A549 (cell line): ENCODE data around the gene UQCR11. TPM values are rescaled to one million over a fixed set of nuclear protein-coding genes. Genes with fewer than 3 reads are reported as not detected.

Experiments
- ATAC-seq, 2 experiments: fragments of 200-7000 bp in 1 of 2; fragments of >200 bp in 1 of 2; cut with Nextera tagmentation in 1 of 2; cut with Tn5 transposase in 1 of 2; 3 replicates each; pipeline versions ENCODE4 v1.8.0 to v1.9.1; 2018 to 2020; ENCODE audit warnings: mild to moderate bottlenecking in 1 of 2, moderate library complexity in 1 of 2
- CTCF ChIA-PET: fragments of 300-600 bp; sonication (Branson Sonifier 250); formaldehyde crosslinking; extraction: SDS; loops from one replicate; lab custom pipeline; 2021; ENCODE audit warnings: antibody characterized with exemption, inconsistent platforms; lab: Yijun Ruan, JAX
- POLR2A ChIA-PET: fragments of 350-600 bp; formaldehyde crosslinking; extraction: SDS; loops from one replicate; lab custom pipeline; 2021; ENCODE audit warnings: antibody characterized with exemption, inconsistent platforms; lab: Yijun Ruan, JAX
- DNase-seq, 2 experiments: peaks; one replicate each; pipeline versions ENCODE4 v3.0.0 to v3.0.0-alpha.2; 2011 to 2016; ENCODE audit warnings: low read depth in 1 of 2, low spot score in 1 of 2
- FAIRE-seq: peaks from 2 replicates; lab custom pipeline; 2011; peaks lifted over from hg19 to GRCh38; lab: Jason Lieb, UNC
- H3K27ac ChIP-seq, 2 experiments: fragments of >200 bp; sonication (Bioruptor Twin); formaldehyde crosslinking; 3 replicates each; pipeline ENCODE4 v1.5.1; 2016 to 2017
- H3K4me1 ChIP-seq: fragments of >200 bp; sonication (Bioruptor Twin); formaldehyde crosslinking; 3 replicates; pipeline ENCODE4 v1.6.1; 2016
- H3K4me2 ChIP-seq: fragments of >200 bp; sonication (Bioruptor Twin); formaldehyde crosslinking; 3 replicates; pipeline ENCODE4 v1.6.1; 2016
- H3K4me3 ChIP-seq: fragments of >200 bp; sonication (Bioruptor Twin); formaldehyde crosslinking; 3 replicates; pipeline ENCODE4 v1.5.1; 2016
- H3K9me3 ChIP-seq: fragments of >200 bp; sonication (Bioruptor Twin); formaldehyde crosslinking; 3 replicates; pipeline ENCODE4 v1.6.1; 2016
- CBX2 ChIP-seq: fragments of 200-600 bp; sonication (generic); IDR thresholded peaks from 2 replicates; pipeline ENCODE4 v1.6.1; 2016; ENCODE audit warnings: low read depth, mild to moderate bottlenecking, borderline replicate concordance
- CBX8 ChIP-seq: fragments of 200-600 bp; sonication (generic); IDR thresholded peaks from 2 replicates; pipeline ENCODE4 v1.6.1; 2016
- CEBPB ChIP-seq, 2 experiments: fragments of >200 bp in 1 of 2; sonication (Bioruptor Twin) in 1 of 2; formaldehyde crosslinking in 1 of 2; IDR thresholded peaks; 2 replicates each; pipeline ENCODE4 v1.6.1; 2012 to 2016
- CHD2 ChIP-seq: fragments of 150-350 bp; IDR thresholded peaks from 2 replicates; pipeline ENCODE4 v1.6.1; 2014; ENCODE audit warnings: low read length; ENCODE audit not compliant: partially characterized antibody
- CHD4 ChIP-seq: fragments of 200-600 bp; sonication (generic); IDR thresholded peaks from 2 replicates; pipeline ENCODE4 v1.6.1; 2016; ENCODE audit warnings: antibody characterized with exemption, mild to moderate bottlenecking, borderline replicate concordance
- EHF ChIP-seq: fragments of 250-450 bp; sonication (Bioruptor Pico); IDR thresholded peaks from 2 replicates; pipeline ENCODE4 v1.5.0; 2020; ENCODE audit warnings: mild to moderate bottlenecking
- EHMT2 ChIP-seq: fragments of 200-600 bp; sonication (generic); IDR thresholded peaks from 2 replicates; pipeline ENCODE4 v1.6.1; 2016; ENCODE audit warnings: antibody characterized with exemption, low read depth, mild to moderate bottlenecking, moderate library complexity
- FOXS1 ChIP-seq: fragments of 250-450 bp; sonication (Bioruptor Pico); IDR thresholded peaks from 2 replicates; pipeline ENCODE4 v1.5.0; 2020; ENCODE audit warnings: mild to moderate bottlenecking, moderate library complexity
- GATA3 ChIP-seq: IDR thresholded peaks from 2 replicates; pipeline ENCODE4 v1.6.1; 2012; ENCODE audit warnings: borderline replicate concordance
- HDAC2 ChIP-seq: fragments of 200-600 bp; sonication (generic); IDR thresholded peaks from 2 replicates; pipeline ENCODE4 v1.6.1; 2016
- HOXB13 ChIP-seq: fragments of 250-450 bp; sonication (Bioruptor Pico); IDR thresholded peaks from 2 replicates; pipeline ENCODE4 v1.5.0; 2020; ENCODE audit warnings: low read depth, mild to moderate bottlenecking, moderate library complexity
- JUN ChIP-seq, 2 experiments: fragments of >200 bp; sonication (Bioruptor Twin); formaldehyde crosslinking; IDR thresholded peaks; 2 replicates in 1 of 2; 3 replicates in 1 of 2; pipeline ENCODE4 v1.6.1; 2016 to 2017
- JUNB ChIP-seq: fragments of >200 bp; sonication (Bioruptor Twin); formaldehyde crosslinking; IDR thresholded peaks from 2 replicates; pipeline ENCODE4 v1.6.1; 2016
- KDM1A ChIP-seq: fragments of 200-600 bp; sonication (generic); IDR thresholded peaks from 2 replicates; pipeline ENCODE4 v1.6.1; 2016; ENCODE audit warnings: low read depth, mild to moderate bottlenecking
- MAFK ChIP-seq: fragments of 450-650 bp; IDR thresholded peaks from 2 replicates; pipeline ENCODE4 v1.6.1; 2014; ENCODE audit not compliant: partially characterized antibody
- MAZ ChIP-seq: fragments of 150-350 bp; IDR thresholded peaks from 2 replicates; pipeline ENCODE4 v1.6.1; 2014; ENCODE audit warnings: antibody characterized with exemption, low read depth, low read length, borderline replicate concordance
- MYC ChIP-seq: IDR thresholded peaks from 2 replicates; pipeline ENCODE4 v1.6.1; 2012; ENCODE audit warnings: mild to moderate bottlenecking, inconsistent platforms, low read length, improper control_type of control experiment, borderline replicate concordance
- POLR2AphosphoS2 ChIP-seq: conservative IDR thresholded peaks from 2 replicates; pipeline ENCODE4 v1.6.1; 2012; ENCODE audit warnings: low read length, improper control_type of control experiment, inconsistent platforms
- REST ChIP-seq: fragments of 200-600 bp; sonication (generic); IDR thresholded peaks from 2 replicates; pipeline ENCODE4 v1.6.1; 2016; ENCODE audit warnings: antibody characterized with exemption, mild to moderate bottlenecking, moderate library complexity
- RNF2 ChIP-seq: fragments of 200-600 bp; sonication (generic); IDR thresholded peaks from 2 replicates; pipeline ENCODE4 v1.6.1; 2016; ENCODE audit warnings: low read depth, mild to moderate bottlenecking, antibody characterized with exemption, moderate library complexity, borderline replicate concordance
- ZNF302 ChIP-seq: fragments of 250-450 bp; sonication (Bioruptor Pico); IDR thresholded peaks from 2 replicates; pipeline ENCODE4 v1.9.0; 2021; ENCODE audit warnings: inconsistent platforms, mild to moderate bottlenecking, moderate library complexity
- ZSCAN20 ChIP-seq: fragments of 250-450 bp; sonication (Bioruptor Pico); IDR thresholded peaks from 2 replicates; pipeline ENCODE4 v1.8.0; 2022; ENCODE audit warnings: mild to moderate bottlenecking, moderate library complexity
- WGBS: methylation state at CpG from one replicate; pipeline ENCODE4 v1.1.6; 2017; ENCODE audit errors: missing lambda C conversion rate; 5-methylcytosine and 5-hydroxymethylcytosine counted together
- polyA plus RNA-seq, 4 experiments: library from polyadenylated mRNA; depleted of rRNA in 3 of 4; stranded (reverse); fragments of >200 nt; fragmentation: RNase III in 1 of 4; extraction: RNeasy Plus Mini Kit Qiagen cat#74134 plus additional on column Dnase treatment in 1 of 4; gene quantifications; 2 replicates in 3 of 4; 3 replicates in 1 of 4; pipeline ENCODE4 v1.2.3, GENCODE V29; 2011 to 2017
- TF ChIP-seq, protein P1 (sequence below): fragments of >200 bp; sonication (Bioruptor Twin); formaldehyde crosslinking; IDR thresholded peaks from 3 replicates; pipeline ENCODE4 v1.6.1; 2016

The UQCR11 gene
- polyA plus RNA-seq, 2 of the 4 experiments (the other 2 are of a cell fraction), result 111 to 152 TPM

DNA sequence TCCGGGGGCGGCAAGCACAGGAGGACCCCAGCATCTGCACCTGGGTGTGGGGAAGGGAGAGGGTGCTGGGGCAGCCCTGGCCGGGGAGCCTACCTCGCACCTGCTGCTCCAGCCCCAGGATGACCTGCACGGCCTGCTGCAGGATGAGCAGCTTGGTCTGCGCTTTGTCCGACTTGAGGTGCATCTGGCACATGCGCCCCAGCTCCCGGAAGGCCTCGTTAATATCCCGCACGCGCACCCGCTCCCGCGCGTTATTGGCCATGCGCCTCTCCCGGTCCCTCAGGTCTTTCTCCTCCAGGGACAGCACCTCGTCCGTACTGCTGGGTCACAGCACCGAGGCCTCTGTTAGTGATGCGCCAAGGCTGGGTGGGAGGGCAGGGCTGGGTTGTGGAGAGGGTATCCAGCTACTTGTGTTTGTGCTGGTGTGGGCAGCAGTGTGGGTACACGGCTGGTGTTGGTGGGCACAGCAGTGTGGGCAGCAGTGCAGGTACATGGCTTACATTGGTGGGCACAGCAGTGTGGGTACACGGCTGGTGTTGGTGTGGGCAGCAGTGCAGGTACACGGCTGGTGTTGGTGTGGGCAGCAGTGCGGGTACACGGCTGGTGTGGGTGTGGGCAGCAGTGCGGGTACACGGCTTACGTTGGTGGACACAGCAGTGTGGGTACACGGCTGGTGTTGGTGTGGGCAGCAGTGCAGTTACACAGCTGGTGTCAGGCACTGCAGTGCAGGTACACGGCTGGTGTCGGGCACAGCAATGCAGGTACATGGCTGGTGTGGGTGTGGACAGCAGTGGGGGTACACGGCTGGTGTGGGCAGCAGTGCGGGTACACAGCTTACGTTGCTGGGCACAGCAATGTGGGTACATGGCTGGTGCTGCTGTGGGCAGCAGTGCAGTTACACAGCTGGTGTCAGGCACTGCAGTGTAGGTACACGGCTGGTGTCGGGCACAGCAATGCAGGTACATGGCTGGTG is 7.1 kb upstream of the UQCR11 start:
- POLR2A ChIA-PET, result no interaction called here

DNA sequence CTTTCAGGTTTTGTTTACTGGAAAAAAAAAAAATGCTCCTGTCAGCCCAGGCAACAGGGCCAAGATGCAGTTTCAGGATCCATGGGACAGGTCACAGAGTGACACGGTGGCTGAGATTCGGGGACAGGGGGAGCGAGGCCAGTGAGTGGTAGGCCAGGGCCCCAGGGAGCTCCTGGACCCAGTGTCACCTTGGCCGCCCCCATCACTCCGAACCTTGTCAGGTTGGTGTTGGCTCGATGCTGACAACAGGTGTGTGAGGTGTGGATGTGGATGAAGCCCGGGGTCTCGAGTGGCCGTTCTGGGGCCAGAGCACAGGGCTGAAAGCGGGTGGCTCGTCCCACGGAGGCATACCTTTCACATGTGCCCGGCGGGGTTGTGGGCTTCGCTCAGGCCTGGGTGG is 6.1 kb upstream of the UQCR11 start:
- ATAC-seq (no peak), DNase-seq (no peak)
- CTCF ChIA-PET, result interaction anchor here (0.7 to 1.2 kb wide), 2 partner anchors 13 to 171 kb away, joined by 3 to 5 read pairs; no protein-coding TSS in a partner anchor

More for the DNA sequence above, 7.1 kb upstream of the UQCR11 start:
- FAIRE-seq, result no peak
- Histone ChIP-seq H3K4me3 (no peak overlapping the region), H3K4me2 (no peak overlapping the region), H3K4me1 (peaks cover 5% of the 10 kb centered on the region; the same call in 1 of the 3 replicates), H3K9me3 (no peaks in the 10 kb centered on the region), H3K27ac (no peak overlapping the region)
- ATAC-seq, result no peak
- CTCF ChIA-PET, result interaction anchor here (1.2 to 1.6 kb wide), 3 partner anchors 22 to 213 kb away, joined by 3 to 6 read pairs (median 4); no protein-coding TSS in a partner anchor
- no peak for DNase-seq
- TF ChIP-seq CBX8, result no peak
- TF ChIP-seq ZNF302 (CRISPR knock-in tag), result no peak
- no peak for TF ChIP-seq ZSCAN20
- TF ChIP-seq MAZ, result no peak
- TF ChIP-seq CHD4, result no peak
- TF ChIP-seq RNF2, result no peak
- TF ChIP-seq CBX2, result no peak
- no peak for TF ChIP-seq EHF
- TF ChIP-seq GATA3, result no peak
- no peak for TF ChIP-seq MAFK
- WGBS, result 97% methylated on average over 26 of the region's 39 CpGs

GRCh38 chr19:1610579-1610978 is 5.3 kb upstream of the UQCR11 start:
- Histone ChIP-seq H3K4me1 (peaks cover 13% of the 10 kb centered on the region), H3K4me3 (no peak overlapping the region), H3K27ac (no peak overlapping the region), H3K9me3 (no peaks in the 10 kb centered on the region), H3K4me2 (no peak overlapping the region)
- DNase-seq (no peak), FAIRE-seq (no peak), ATAC-seq (no peak)
- ChIA-PET CTCF (interaction anchor here (1.2 kb wide), 1 partner anchor 172 kb away, joined by 5 read pairs; no protein-coding TSS in a partner anchor), POLR2A (no interaction called here)
- TF ChIP-seq JUN (IDR thresholded peaks at IDR 0.05) (no peak), HDAC2 (no peak), GATA3 (no peak), KDM1A (no peak), CEBPB (IDR thresholded peaks at IDR 0.05) (no peak), JUNB (no peak), MYC (no peak), POLR2AphosphoS2 (no peak), REST (no peak)
- WGBS, result 78% methylated on average over 6 of the region's 11 CpGs

More for the DNA sequence above, 6.1 kb upstream of the UQCR11 start:
- POLR2A ChIA-PET, result no interaction called here
- no peak for TF ChIP-seq CBX8
- no peak for TF ChIP-seq CHD2
- TF ChIP-seq FOXS1, result no peak
- TF ChIP-seq, protein P1, sequence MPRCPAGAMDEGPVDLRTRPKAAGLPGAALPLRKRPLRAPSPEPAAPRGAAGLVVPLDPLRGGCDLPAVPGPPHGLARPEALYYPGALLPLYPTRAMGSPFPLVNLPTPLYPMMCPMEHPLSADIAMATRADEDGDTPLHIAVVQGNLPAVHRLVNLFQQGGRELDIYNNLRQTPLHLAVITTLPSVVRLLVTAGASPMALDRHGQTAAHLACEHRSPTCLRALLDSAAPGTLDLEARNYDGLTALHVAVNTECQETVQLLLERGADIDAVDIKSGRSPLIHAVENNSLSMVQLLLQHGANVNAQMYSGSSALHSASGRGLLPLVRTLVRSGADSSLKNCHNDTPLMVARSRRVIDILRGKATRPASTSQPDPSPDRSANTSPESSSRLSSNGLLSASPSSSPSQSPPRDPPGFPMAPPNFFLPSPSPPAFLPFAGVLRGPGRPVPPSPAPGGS, result no peak
- TF ChIP-seq HOXB13 (CRISPR knock-in tag), result no peak
- TF ChIP-seq GATA3, result no peak
- no peak for TF ChIP-seq EHMT2
- no peak for TF ChIP-seq ZNF302 (CRISPR knock-in tag)
- TF ChIP-seq MYC, result no peak
- no peak for TF ChIP-seq JUNB
- FAIRE-seq, result no peak
- no peaks in the 10 kb centered on the region for H3K9me3 ChIP-seq
- 100% methylated on average over 6 of the region's 15 CpGs for WGBS
- H3K4me3 ChIP-seq, result no peak overlapping the region
- no peak overlapping the region for H3K27ac ChIP-seq
- H3K4me1 ChIP-seq, result peaks cover 9% of the 10 kb centered on the region
- no peak overlapping the region for H3K4me2 ChIP-seq
